ENCODE measurements around the gene ITGA6. TPM values are rescaled to one million over a fixed set of nuclear protein-coding genes. Genes with fewer than 3 reads are reported as not detected.

Gene ITGA6
- total RNA-seq, 4 donors from 2014 or later = 254 to 586 (median 471) TPM

DNA sequence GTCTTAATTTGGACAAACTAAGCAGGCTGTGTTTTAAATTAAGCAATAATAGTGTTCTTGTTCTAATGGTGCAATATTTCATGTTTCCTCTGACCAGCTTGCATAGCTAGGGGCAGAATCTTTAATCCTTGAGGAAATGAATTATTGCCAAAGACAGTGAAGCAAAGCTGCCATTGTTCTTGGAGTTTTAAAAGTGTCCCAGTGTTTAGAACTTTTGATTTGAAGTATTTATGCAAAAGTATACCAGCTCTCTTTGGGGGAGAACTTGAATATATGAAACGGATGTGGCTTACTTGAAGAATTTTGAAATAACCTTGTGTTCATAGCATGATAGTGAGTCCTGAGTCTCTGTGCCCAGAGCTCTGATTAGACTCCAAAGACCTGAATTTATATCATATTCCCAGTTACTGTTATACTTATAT is 33.4 kb downstream of the ITGA6 start:
- Histone ChIP-seq H3K4me3 (no peak overlapping the region), H3K9me3 (no peaks in the 10 kb centered on the region), H3K27me3 (no peaks in the 10 kb centered on the region), H3K27ac (peak overlapping the region in 2 of 4 donors; percentile 83 to 90), H3K4me1 (peaks cover 4 to 98% (median 77%) of the 10 kb centered on the region in 4 donors), H3K36me3 (no peaks in the 10 kb centered on the region)
- TF ChIP-seq EP300 (IDR thresholded peaks at IDR 0.05) = peak in 1 of 2 donors; percentile 49
- TF ChIP-seq, protein P1, sequence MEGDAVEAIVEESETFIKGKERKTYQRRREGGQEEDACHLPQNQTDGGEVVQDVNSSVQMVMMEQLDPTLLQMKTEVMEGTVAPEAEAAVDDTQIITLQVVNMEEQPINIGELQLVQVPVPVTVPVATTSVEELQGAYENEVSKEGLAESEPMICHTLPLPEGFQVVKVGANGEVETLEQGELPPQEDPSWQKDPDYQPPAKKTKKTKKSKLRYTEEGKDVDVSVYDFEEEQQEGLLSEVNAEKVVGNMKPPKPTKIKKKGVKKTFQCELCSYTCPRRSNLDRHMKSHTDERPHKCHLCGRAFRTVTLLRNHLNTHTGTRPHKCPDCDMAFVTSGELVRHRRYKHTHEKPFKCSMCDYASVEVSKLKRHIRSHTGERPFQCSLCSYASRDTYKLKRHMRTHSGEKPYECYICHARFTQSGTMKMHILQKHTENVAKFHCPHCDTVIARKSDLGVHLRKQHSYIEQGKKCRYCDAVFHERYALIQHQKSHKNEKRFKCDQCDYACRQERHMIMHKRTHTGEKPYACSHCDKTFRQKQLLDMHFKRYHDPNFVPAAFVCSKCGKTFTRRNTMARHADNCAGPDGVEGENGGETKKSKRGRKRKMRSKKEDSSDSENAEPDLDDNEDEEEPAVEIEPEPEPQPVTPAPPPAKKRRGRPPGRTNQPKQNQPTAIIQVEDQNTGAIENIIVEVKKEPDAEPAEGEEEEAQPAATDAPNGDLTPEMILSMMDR (IDR thresholded peaks at IDR 0.05) = no peak
- no peak for TF ChIP-seq POLR2A (IDR thresholded peaks at IDR 0.05)
- no peak for DNase-seq (ENCODE audit: low spot score in 2 of 2)
- 19 to 32% methylated on average over 1 of the region's 1 CpG for WGBS, 2 donors

DNA sequence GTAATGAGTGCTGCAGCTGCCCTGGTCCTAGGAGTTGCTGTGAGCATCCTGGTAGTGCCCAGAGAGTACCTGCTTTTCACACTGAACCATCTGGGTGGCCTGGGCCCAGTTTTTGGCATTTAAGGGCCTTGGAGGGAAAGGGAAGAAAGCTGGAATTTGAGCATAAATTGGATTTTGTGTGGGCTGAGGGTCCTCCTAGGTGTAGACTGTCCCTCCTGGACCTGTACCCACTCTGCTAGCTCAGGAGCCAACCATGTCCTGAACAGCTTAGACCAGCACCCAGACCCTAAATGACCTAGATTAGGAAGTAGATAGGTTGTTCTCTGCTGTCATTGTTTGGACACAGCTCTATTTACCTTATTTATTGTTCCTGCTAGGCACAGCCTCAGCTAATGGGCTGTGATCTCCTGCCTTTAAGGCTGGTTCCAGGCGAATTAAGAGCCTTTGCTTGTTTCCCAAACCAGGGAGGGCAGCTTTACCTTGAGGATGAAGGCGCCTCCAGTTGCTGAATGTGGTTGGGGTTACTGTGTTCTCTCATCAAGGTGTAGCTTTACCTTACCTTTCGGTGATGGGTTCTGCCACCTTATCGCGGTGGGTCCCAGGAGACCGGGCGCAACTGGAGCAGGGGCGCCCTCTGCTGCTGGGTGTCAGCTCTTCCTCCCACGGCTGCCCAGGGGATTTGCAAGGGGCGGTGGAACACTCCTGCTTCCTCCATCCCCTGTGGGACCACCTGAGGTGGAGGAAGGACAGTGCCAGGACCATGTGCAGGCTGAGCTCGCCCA is 34.4 kb downstream of the ITGA6 start:
- WGBS, 2 donors = 29 to 32% methylated on average over 11 of the region's 11 CpGs
- no peak for DNase-seq (ENCODE audit: low spot score in 2 of 2)
- H3K4me3 ChIP-seq = no peak overlapping the region
- peak overlapping the region; percentile 26 to 90 (median 76) for H3K27ac ChIP-seq
- TF ChIP-seq POLR2A (IDR thresholded peaks at IDR 0.05) = no peak
- peak in 1 of 2 donors; percentile 30 for TF ChIP-seq EP300 (IDR thresholded peaks at IDR 0.05)
- TF ChIP-seq, protein P1 (IDR thresholded peaks at IDR 0.05) = peak; percentile 68 to 88 (median 75)
- H3K9me3 ChIP-seq = no peaks in the 10 kb centered on the region
- peaks cover 4 to 93% (median 73%) of the 10 kb centered on the region in 4 donors for H3K4me1 ChIP-seq
- no peaks in the 10 kb centered on the region for H3K27me3 ChIP-seq
- H3K36me3 ChIP-seq = peaks cover 0 to 7% (median 0%) of the 10 kb centered on the region in 3 donors

DNA sequence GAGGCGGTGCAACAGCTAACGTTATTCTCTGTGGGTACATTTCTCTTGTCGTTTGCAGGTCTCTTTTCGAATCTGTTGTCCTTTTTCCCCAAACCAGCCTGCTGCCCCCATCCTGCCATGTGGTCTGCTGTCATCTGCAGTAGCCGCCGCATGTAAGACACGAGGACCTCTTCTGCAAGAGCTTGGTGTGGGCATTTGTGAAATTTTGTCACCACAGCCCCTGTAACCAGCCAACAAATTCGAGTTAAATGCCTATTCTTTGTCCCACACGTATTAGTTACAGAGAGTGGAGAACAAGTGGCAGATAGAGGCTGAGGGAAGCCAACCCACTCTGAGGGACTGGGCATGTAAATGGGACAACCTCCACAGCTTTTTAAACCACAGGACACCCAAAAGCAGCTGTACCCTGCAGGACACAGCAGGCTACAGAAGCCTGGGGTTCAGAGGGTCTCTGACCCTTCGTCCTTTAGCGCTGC is 35.0 kb downstream of the ITGA6 start:
- no peaks in the 10 kb centered on the region for H3K9me3 ChIP-seq
- no peak for DNase-seq (ENCODE audit: low spot score in 2 of 2)
- H3K4me3 ChIP-seq = no peak overlapping the region
- H3K27ac ChIP-seq = peak overlapping the region; percentile 26 to 90 (median 76)
- TF ChIP-seq EP300 (IDR thresholded peaks at IDR 0.05) (no peak), POLR2A (IDR thresholded peaks at IDR 0.05) (no peak)
- TF ChIP-seq, protein P1 (IDR thresholded peaks at IDR 0.05) = peak in 1 of 5 experiments; percentile 22
- peaks cover 4 to 87% (median 70%) of the 10 kb centered on the region in 4 donors for H3K4me1 ChIP-seq
- peaks cover 0 to 13% (median 0%) of the 10 kb centered on the region in 3 donors for H3K36me3 ChIP-seq
- WGBS, 2 donors = 33 to 49% methylated on average over 11 of the region's 11 CpGs
- no peaks in the 10 kb centered on the region for H3K27me3 ChIP-seq

DNA sequence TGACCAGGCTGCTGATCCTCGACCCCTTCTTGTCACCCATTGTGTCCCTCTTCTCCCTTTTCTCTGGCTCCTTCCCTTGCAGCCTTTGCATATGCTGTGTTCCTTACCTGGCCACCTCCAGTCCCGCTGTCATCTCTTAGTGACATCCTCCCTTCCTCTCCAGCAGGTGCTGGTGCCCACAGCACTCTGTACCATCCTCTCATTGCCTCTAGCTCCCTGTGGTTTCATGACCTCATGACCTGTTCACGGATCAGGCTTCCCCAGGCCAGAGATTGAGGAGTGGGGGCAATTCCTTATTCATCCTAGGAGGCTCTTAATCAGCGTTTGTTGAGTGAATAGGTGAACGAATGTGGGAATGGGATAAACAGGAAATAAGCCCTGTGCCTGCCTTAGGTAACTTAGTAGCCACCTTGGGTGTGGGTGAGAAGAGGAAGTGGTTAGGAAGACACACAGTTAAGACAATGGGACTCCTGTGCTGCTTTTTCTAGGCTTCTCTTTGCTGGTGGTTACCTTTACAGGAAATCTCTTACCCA is 35.5 kb downstream of the ITGA6 start:
- 44 to 47% methylated on average over 5 of the region's 5 CpGs for WGBS, 2 donors
- no peaks in the 10 kb centered on the region for H3K27me3 ChIP-seq
- no peak overlapping the region for H3K4me3 ChIP-seq
- peaks cover 0 to 18% (median 0%) of the 10 kb centered on the region in 3 donors for H3K36me3 ChIP-seq
- H3K4me1 ChIP-seq = peaks cover 4 to 82% (median 66%) of the 10 kb centered on the region in 4 donors
- H3K27ac ChIP-seq = peak overlapping the region; percentile 26 to 90 (median 76)
- DNase-seq (ENCODE audit: low spot score in 2 of 2) = no peak
- no peaks in the 10 kb centered on the region for H3K9me3 ChIP-seq
- TF ChIP-seq EP300 (IDR thresholded peaks at IDR 0.05) (no peak), POLR2A (IDR thresholded peaks at IDR 0.05) (no peak)
- TF ChIP-seq, protein P1 (IDR thresholded peaks at IDR 0.05) = no peak
